Measurements from ENCODE around the gene MAN1C1. TPM values are rescaled to one million over a fixed set of nuclear protein-coding genes. Genes with fewer than 3 reads are reported as not detected.

The MAN1C1 gene
- total and polyA plus RNA-seq, 9 of the 15 experiments (the other 6 are each of a cell fraction or from before 2014, with no cell fraction given): 0.04 to 0.44 (median 0.10) TPM; not detected in 3

- Histone ChIP-seq H3K79me2 (ENCODE audit: control insufficient read depth, insufficient read depth, low read length) (no peaks in the 10 kb centered on the region), H3K27me3 (ENCODE audit: control insufficient read depth in 2 of 2, insufficient read depth in 2 of 2, low read length in 2 of 2) (peaks cover 57 to 82% of the 10 kb centered on the region in 2 experiments), H3K36me3 (ENCODE audit: control insufficient read depth, insufficient read depth, low read length) (no peaks in the 10 kb centered on the region), H3K9me3 (replicated peaks; ENCODE audit: control insufficient read depth, insufficient read depth, low read depth, low read length) (no peaks in the 10 kb centered on the region), H4K20me1 (replicated peaks; ENCODE audit: control insufficient read depth, insufficient read depth, low read length) (0 out of 2 replicates have a peak, but pooled peaks cover 3% of the 10 kb centered on the region), H3K9me1 (ENCODE audit: control insufficient read depth, insufficient read depth, low read length) (no peaks in the 10 kb centered on the region), H2AFZ (ENCODE audit: low read depth, low read length) (no peak overlapping the region), H3K4me1 (replicated peaks in 1 of 2; ENCODE audit: control insufficient read depth in 2 of 2, insufficient read depth in 2 of 2, low read length in 2 of 2) (peaks cover 0 to 8% of the 10 kb centered on the region in 2 experiments; a peak in 3 of 5 replicates), H3K9ac (ENCODE audit: insufficient read depth in 1 of 2, low read depth in 2 of 2, low read length in 2 of 2) (no peak overlapping the region), H3K4me3 (no peak overlapping the region), H3K27ac (ENCODE audit: extremely low read depth, low read depth, low read length) (no peak overlapping the region), H3K4me2 (ENCODE audit: insufficient read depth, low read length) (no peak overlapping the region)
- in situ Hi-C loops (cut with MboI): no loop called here
- 13% methylated on average over 7 of the region's 7 CpGs for WGBS (ENCODE audit: insufficient coverage, low coverage, missing lambda C conversion rate)
- DNase-seq (ENCODE audit: extremely low read depth in 1 of 4, low spot score in 3 of 4) (peak; percentile 30 to 64 (median 60)), FAIRE-seq (no peak), ATAC-seq (peak; percentile 87)
- ChIA-PET CTCF (ENCODE audit: low intra/inter-chr PET ratio) (no interaction called here), POLR2A (no interaction called here)
- intact Hi-C loops (cut with micrococcal nuclease): no loop called here
- TF ChIP-seq ILK (tag; IDR thresholded peaks at IDR 0.05; ENCODE audit: borderline replicate concordance, low read depth): no peak
- TF ChIP-seq PKNOX1 (IDR thresholded peaks at IDR 0.05): peak; percentile 67
- no peak for TF ChIP-seq GABPB2 (CRISPR knock-in tag; conservative IDR thresholded peaks at IDR 0.05)
- TF ChIP-seq PBX2 (CRISPR knock-in tag; IDR thresholded peaks at IDR 0.05; ENCODE audit: low read depth): no peak
- TF ChIP-seq PBX2 (tag; conservative IDR thresholded peaks at IDR 0.05; ENCODE audit: low read depth): peak; percentile 90
- peak in 2 of 3 experiments; percentile 34 to 36; a peak in 3 of 6 replicates for TF ChIP-seq CTCF (IDR thresholded peaks at IDR 0.05 in 2 of 3, conservative IDR thresholded peaks at IDR 0.05 in 1 of 3; ENCODE audit: insufficient read depth in 2 of 3, low read depth in 1 of 3, low read length in 3 of 3)
- TF ChIP-seq MEIS2 (IDR thresholded peaks at IDR 0.05; ENCODE audit: partially characterized antibody): peak; percentile 76
- 0 out of 2 replicates have a peak, but pooled peaks have one; percentile 16 for TF ChIP-seq EGR1 (conservative IDR thresholded peaks at IDR 0.05)
- no TSS peak for BruUV-seq (replicated peaks)
Measured at GRCh38 chr1:25700626-25701025, 84.0 kb downstream of the MAN1C1 start.
